SW480 (cell line): Measurements from ENCODE around the gene GNG14.
"Not testable (repeated sequence)": the region's sequence is repeated elsewhere in the genome, so short reads cannot be mapped to it uniquely, and the experiment has no call there.

Experiments used
- DNase-seq: peaks from one replicate; pipeline ENCODE4 v3.0.0-alpha.2; 2016; ENCODE audit warnings: low spot score

GNG14 gene

DNA sequence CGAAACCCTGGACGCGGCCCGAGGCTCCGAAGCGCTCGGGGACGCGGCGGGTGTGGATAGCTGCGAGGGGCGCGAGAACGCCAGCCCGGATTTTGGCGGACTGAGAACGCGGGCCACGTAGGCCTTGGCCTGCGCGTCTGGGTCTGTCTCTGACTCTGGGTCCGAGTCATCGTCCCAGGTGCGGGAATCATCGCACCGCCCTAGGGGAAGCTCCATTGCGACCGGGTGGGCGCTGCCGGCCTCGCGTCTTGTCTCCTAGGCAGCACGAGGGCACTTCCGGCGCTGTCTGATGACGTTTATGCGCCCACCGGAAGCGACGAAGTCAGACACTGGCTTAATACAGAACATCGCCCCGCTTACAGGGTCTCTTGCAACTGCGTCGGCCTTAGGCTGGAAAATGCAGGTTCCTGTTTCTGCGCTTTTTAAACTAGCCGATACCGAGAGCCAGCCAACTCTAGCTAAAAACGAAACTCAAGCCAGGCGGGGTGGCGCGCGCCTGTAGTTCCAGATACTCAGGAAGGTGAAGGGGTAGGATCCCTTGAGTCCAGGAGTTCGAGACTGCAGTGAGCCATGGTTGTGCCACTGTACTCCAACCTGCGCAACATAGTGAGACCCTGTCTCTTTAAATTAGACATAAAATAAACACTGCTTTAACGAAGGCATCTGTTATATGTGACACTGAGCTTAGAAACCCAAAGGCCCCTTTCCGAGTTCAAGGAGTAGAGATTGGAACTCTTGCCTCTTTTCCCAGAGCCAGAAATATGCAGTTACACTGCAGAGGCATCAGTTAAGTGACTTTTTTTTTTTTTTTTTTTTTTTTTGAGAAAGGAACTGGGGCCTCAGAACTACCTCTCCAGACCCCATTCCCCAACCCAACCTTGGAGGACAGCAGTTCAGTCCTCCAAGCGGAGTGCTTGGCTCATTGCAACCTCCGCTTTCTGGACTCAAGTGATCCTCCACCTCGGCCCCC is 8.9 kb downstream of the GNG14 start, which contains the start of gene FBXW9:
FBXW9 (minus strand) TSS at position 266 of the 970 bp plus-strand sequence; CDS start at position 216, 50 bp downstream.
- DNase-seq: peak; percentile 91

DNA sequence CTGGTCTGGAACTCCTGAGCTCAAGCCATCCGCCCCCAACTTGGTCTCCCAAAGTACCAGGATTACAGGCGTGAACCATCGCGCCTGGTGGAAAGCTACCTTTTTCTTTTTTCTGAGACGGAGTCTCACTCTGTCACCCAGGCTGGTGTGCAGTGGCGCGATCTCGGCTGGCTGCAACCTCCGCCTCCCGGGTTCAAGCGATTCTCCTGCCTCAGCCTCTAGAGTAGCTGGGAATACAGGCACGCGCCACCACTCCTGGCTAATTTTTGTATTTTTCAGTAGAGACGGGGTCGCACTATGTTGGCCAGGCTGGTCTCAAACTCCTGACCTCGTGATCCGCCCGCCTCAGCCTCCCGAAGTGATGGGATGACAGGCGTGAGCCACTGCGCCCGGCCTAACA is 9.6 kb downstream of the GNG14 start:
- not testable (repeated sequence) for DNase-seq

DNA sequence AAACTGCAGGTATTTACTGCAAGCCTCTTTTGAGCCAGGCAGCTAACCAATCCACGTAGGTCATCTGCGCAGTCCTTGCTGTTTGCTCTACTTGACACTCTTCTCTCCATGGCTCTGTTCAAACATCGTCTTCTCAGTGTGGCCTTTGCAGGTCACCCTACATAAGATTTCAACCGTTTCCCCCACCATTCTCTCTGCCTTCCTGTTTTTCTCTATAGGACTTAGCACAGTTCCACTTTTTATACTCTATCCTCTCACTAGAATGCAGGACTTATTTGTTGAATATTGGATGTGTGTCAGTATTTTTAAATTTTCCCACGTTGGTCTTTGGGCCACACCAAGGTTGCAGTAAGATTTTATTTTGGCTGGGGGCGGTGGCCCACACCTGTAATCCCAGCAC is 10.3 kb downstream of the GNG14 start:
- no peak for DNase-seq

DNA sequence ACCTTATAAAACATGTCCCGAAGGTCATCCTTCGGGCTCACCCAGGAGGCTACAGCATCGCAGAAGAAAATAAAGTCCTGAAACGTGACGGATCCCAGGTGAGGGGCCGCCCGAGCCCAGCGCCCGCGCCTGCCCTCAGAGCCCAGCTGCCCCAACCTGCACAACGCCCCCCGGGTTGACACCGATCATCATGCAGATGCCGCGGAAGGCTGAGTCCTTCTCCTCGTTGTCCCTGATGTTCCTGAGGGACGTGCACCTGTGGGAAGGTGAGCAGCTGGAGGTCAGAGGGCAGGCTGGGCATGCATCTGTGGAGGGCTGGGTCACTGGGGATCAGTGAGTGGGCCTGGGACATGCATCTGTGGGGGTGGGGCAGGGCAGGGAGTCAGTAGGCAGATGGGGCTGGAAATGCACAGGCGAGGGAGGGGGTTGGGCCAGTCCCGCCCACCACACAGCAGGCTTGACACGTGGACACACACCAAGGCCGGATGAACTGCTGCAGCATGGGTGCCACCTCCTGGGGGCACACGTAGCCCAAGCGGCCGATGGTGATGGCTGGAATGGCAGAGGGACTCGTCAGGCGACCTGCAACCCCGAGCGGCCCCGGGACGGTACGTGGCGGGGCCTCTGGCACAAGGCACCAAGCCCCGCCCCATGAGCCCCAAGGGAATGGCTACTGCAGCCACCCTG is 13.9 kb downstream of the GNG14 start:
- no peak for DNase-seq

DNA sequence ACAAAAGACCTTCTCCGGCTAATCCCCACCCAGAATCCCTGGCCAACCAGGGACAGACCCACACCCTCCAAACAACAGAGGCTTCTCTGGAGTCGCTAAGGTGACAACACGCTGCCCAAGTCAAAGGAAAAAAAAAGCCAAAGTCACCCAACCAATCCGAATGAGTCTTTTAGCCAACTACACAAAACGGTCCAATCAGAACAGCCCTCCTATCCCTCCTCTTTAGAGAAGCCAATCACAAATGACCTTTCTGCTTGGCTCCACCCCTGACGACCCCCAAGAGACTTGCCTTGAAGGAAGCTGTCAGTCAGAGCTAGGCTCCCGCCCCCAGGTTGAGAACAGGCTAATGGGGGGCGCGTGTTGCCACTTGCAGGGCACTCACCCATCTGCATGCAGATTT is 15.2 kb downstream of the GNG14 start:
- DNase-seq: peak; percentile 30

DNA sequence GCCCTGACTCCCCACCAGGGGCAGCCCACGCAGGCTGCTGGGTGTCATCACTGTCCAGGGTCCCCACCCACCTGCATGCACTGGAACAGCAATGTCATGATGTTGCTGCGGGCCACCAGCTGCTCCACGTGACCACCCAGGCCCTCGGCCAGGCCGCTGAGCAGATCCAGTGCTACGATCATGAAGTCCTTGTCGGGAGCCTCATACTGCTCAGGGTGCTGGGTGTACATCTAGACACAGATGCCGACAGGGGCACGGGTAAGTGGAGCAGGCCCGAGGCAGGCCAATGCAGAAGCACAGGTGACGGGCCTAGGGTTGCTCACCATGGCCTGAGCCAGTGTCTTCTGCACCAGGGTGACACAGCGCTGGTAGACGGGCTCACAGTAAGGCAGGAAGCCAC is 17.4 kb downstream of the GNG14 start:
- no peak for DNase-seq

DNA sequence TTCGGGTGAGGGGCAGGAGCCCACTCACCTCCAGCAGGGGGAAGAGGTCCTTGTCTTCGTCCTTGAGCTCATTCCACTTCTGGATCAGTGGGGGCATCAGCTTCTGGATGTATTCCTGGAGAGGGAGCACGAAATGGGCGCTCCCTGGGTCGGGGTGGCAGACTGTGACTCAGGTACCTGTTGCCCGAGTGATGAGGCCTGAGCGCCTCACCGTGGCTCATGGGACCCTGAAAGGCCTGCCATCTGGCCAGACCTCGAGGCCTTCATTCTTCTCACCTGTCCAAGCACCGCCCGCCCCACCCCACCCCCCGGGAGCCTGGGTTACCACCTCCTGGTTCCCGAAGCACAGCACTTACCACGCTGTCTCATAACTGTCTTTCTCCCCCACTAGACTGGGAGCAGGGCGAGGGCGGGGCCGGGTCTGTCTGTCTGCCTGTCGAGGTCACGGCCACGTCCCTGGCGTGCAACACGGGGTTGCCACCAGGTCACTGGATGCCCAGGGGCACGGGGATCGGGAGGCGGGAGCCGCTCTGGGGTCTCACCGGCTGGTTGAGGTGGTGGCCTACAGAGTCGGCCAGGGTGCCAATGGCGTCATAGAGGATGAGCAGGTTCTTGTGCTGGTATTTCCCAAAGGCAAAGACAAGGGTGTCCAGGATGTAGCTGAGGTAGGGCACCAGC is 18.0 kb downstream of the GNG14 start:
- DNase-seq: no peak

DNA sequence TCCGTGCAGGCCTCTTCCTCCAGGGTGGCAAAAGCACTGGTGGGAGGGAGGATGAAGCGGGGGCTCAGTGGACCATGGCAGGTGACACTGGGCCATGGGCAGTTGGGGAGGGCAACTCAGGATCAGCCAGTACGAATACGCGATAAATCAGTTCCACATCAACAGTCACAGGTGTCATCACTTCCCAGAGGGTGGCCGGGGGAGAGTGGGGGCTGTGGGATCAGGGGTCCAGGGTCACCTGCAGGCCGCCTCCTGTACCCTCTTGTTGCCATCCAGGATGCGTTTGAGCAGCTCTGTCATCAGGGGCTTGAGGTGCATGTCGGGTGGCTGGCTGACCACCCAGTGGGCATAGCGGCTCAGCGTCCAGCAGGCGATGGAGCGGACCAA is 18.5 kb downstream of the GNG14 start:
- no peak for DNase-seq

DNA sequence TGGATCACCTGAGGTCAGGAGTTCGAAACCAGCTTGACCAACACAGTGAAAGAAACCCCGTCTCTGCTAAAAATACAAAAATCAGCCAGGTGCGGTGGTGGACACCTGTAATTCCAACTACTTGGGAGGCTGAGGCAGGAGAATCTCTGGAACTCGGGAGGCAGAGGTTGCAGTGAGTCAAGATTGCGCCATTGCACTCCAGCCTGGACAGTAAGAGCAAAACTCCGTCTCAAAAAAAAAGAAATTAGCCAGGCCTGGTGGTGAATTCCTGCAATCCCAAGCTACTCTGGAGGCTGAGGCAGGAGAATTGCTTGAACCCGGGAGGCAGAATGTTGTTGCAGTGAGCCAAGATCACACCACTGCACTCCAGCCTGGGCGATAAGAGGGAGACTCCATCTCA is 20.8 kb downstream of the GNG14 start:
- DNase-seq: no peak

DNA sequence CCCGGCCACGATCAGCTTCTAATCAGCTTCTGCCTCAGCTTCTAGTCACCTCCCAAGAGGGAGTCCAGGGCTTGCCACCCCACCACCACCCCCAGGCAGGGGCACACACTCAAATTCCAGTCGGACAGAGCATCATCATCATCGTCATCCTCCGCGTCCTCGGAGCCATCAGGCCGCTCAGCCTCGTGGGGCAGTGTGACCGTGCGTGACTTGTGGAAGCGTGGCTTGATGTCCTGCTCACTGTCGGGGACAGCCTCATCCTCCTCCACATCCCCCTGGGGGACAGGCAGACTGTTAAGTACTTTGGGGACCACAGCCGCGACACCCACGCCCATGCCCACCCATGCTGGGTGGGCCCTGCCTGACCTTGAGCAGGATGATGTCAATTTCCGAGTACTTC is 23.4 kb downstream of the GNG14 start:
- no peak for DNase-seq

DNA sequence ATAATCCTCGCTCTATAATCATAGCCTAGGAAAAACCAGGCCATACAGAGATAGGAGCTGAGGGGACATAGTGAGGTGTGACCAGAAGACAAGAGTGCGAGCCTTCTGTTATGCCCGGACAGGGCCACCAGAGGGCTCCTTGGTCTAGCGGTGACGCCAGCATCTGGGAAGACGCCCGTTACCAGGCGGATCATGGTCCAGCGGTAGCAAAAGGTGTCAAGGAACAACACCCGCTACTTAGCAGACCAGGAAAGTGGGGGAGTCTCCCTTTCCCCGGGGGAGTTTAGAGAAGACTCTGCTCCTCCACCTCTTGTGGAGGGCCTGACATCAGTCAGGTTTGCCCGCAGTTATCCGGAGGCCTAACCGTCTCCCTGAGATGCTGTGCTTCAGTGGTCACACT is 24.3 kb downstream of the GNG14 start:
- DNase-seq: not testable (repeated sequence)

DNA sequence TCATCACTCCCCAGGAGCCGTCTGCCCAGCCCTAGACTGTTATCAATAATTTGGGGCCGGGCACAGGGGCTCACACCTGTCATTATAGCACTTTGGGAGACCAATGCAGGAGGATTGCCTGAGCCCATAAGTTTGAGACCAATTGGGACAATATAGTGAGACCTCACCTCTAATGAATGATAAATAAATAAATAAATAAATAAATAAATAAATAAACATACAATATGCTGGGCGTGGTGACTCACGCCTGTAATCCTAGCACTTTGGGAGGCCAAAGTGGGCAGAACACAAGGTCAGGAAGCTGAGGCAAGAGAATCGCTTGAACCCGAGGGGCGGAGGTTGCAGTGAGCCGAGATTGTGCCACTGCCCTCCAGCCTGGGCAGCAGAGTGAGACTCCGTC is 25.5 kb downstream of the GNG14 start:
- DNase-seq: not testable (repeated sequence)

DNA sequence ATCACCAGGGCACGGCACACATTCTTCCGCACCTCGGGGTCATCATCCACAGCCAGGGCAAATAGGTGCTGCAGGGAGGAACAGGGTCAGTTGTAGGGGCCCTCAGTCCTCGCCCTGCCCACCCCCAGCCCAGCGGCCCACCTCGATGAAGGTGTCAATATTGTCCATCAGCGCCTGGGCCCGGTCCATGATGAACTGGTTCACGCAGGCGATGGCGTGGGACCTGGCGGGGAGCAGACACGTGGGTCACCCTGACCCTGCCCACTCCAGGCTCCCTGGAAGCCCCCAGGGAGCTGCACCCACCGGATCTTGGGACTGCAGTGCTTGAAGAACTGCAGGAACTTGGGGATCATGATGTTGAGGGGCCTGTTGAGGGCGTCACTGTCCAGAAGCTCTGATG is 27.3 kb downstream of the GNG14 start:
- no peak for DNase-seq

DNA sequence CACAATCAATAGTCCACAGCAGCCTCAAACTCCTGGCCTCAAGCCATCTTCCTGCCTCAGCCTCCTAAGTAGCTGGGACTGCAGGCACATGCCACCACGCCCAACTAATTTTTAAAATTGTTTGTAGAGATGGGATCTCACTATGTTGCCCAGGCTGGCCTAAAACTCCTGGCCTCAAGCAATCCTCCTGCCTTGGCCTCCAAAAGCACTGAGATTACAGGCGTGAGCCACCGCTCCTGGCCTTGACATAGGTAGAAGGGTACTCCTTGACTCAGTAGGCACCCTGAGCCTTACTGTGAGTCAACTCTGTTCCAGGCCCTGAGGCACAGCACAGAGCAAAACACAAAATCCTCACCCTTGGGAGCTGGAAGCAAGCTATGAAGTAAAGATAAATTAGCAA is 28.1 kb downstream of the GNG14 start:
- no peak for DNase-seq

DNA sequence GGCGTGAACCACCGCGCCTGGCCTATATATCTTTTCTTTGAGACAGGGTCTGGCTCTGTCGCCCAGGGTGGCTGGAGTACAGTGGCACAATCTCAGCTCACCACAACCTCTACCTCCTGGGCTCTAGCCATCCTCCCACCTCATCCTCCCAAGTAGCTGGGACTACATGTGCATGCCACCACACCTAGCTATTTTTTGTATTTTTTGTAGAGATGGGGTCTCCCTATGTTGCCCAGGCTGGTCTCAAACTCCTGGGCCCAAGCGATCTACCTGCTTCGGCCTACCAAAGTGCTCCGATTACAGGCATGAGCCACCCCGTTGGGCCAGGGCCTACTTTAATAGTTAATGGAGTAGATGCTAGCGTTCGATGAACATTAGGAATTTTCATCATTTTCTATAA is 32.5 kb downstream of the GNG14 start:
- DNase-seq: no peak

DNA sequence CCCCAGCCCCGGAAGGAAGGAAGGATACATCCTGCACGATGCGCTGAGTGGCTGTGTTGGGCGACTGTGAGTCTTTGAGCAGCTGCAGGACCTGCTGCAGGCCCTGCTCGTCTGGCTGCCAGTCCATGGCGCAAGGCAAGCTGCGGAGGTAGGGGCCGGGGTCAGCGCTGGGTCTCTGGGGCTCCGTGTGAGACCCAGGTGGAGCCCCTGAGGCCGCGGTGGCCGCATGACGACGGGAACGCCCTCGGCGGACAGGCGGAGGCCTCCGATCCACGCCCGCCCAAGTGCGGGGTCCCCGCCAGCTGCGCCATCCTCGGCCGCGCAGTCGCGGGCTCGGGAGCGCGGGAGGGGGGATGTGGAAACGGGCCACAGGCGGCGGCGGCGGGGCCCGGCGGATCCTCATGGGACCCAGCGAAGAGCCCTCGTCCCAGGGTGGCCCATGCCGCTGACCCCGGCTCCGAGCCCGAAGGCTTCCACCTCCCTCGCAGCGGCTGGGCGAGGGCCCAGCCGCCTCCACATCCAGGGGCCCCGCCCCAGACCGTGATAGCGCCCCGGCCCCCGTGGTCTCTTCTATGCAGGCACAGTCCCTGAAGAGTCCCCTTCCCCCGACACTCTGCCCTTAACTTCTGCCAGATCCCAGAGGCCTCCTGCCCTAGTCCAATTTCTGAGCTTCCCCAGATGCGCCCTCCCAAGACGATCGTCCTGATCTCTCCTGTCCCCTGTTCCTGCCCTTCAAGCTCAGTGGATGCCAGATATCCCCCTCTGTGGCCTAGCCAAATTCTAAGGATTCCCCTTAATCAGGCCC is 33.3 kb downstream of the GNG14 start:
- no peak for DNase-seq

DNA sequence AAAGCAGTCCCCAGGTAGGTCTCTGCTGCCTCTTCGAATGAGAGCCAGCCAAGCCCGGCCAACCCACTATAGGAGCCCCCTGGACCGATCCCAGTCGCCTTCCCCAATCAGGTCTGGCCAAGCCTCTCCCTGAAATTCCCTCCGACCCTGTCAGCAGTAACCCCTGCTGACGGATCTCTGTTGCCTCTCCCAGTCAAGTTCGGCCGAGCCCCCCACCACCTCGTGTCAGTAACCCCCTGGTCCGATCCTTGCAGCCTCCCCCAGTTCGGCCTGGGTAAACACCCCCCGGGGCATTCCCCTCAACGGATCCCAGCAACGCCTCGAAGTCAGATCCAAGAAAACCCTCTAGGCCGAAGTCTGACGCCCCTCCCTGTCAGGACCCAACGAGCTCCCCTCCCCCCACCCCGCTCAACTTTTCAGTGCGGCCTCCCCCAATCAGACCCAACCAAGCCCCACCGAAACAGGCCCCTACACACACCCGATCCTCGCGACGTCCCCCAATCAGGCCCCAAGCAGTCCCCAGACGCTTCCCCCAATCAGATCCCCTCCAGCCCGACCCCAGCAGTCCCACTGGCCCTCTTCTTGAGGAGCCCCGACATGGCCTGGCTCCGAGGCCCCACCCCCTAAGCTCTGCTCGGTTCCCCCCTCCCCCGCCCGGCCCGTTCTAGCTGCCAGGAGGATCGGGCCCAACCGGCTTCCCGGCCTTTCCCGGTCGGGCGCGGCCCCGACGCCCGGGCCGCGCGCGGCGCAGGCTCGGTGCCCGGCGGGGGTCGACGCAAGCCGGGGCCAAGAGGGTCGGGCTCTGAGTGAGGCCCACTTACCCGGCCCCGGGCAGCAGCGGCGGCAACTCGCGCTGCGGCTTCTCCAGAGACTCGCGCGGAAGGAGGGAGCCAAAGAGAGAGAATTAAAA is 34.1 kb downstream of the GNG14 start:
- DNase-seq: no peak

DNA sequence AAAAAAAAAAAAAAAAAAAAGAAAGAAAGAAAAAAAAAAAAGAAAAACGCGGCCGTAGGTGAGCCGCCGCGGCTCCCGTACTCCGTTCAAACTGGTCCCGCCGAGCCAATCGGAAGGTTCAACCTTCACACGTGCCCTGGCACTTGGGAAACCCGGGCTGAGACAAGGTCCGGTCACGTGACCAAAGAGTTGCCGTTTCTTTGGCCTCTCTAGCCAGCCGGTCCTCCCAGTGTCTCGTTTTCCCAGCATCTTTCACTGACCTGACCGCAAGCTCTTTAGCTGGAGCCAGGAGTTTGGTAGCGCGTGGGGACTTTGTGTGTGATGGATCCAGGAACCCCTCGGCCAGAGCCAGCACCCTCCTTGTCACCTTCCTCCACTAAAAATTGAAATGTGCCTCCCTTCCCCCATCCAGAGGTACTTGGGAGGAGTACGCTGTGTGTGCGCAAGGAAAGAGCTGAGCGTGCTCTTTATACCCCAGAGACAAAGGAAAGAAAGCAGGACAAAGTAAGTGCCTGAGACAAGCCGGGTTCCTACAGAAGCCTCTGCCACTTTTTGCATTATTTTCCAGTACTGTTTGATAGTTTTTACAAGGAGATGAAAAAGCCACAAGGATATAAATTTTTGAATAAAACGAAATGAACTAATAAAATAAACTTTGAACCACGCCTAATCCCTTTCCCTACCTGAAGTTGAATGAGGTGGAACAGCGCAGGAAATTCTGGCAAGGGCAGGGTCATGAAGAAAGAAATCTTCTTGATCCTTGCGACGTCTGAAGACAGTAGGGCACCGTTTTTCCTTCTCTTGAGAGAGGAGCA is 35.0 kb downstream of the GNG14 start:
- DNase-seq: peak; percentile 98

DNA sequence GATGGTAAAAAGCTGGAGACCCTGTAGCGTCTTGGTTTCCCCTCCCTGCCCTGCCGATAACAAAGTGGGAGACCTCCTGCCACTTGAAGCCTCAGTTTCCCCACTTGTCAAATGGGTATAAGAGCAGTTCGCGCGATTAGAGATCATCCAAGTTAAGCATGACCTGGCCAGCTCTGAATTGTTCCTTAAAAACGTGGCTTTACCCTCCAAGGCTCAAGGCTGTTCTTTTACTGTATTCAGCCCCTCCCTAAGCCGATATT is 35.5 kb downstream of the GNG14 start:
- DNase-seq: no peak
